GM12878 (cell line): ENCODE data around the gene PLB1. TPM values are rescaled to one million over a fixed set of nuclear protein-coding genes. Genes with fewer than 3 reads are reported as not detected.

Experiments
- ATF7 ChIP-seq: fragments of 450-650 bp; IDR thresholded peaks from 2 replicates; pipeline ENCODE4 v1.6.1; 2016; ENCODE audit warnings: low read depth, mild to moderate bottlenecking
- CHD4 ChIP-seq: fragments of 200-600 bp; sonication (generic); IDR thresholded peaks from 2 replicates; pipeline ENCODE4 v1.6.1; 2016; ENCODE audit warnings: mild to moderate bottlenecking
- ETV6 ChIP-seq, 2 experiments: fragments of 450-650 bp in 1 of 2; IDR thresholded peaks in 1 of 2; conservative IDR thresholded peaks in 1 of 2; 2 replicates each; pipeline ENCODE4 v1.6.1; 2014; ENCODE audit warnings: antibody characterized with exemption in 1 of 2, borderline replicate concordance in 1 of 2, low read depth in 1 of 2, mild to moderate bottlenecking in 1 of 2, moderate library complexity in 1 of 2
- MEF2A ChIP-seq: IDR thresholded peaks from 2 replicates; pipeline ENCODE4 v1.6.1; 2011; ENCODE audit warnings: low read depth, mild to moderate bottlenecking, low read length, moderate library complexity; ENCODE audit not compliant: insufficient read depth
- MTA3 ChIP-seq: IDR thresholded peaks from 2 replicates; pipeline ENCODE4 v1.6.1; 2012; ENCODE audit warnings: low read length, inconsistent platforms, borderline replicate concordance
- PAX5 ChIP-seq: IDR thresholded peaks from 2 replicates; pipeline ENCODE4 v1.6.1; 2011; ENCODE audit warnings: low read depth, low read length, borderline replicate concordance
- polyA plus RNA-seq, 11 experiments: library from polyadenylated mRNA; depleted of rRNA in 4 of 11; unstranded in 6 of 11; stranded (reverse) in 5 of 11; fragments of >200 nt; fragmentation: Nextera tagmentation in 4 of 11; fragmentation: Illumina TruSeq in 1 of 11; extraction: Ambion mirVana in 4 of 11; extraction: Trizol in 1 of 11; gene quantifications; 1 replicate in 1 of 11; 2 replicates in 10 of 11; pipeline versions ENCODE4 v1.2.1 to v1.2.3, GENCODE V29; 2011 to 2016; ENCODE audit warnings: inconsistent platforms in 2 of 11, missing spikeins in 2 of 11, low read depth in 1 of 11
- total RNA-seq, 4 experiments: library from RNA; depleted of rRNA in 3 of 4; stranded (reverse); fragments of >200 nt in 3 of 4; fragmentation: Illumina TruSeq in 1 of 4; extraction: Trizol in 1 of 4; gene quantifications; 2 replicates each; pipeline versions ENCODE4 v1.2.1 to v1.2.3, GENCODE V29; 2013 to 2021
- TF ChIP-seq, protein P1 (sequence below): fragments of 450-650 bp; IDR thresholded peaks from 2 replicates; pipeline ENCODE4 v1.6.1; 2018; ENCODE audit warnings: mild to moderate bottlenecking, low read depth, moderate library complexity; ENCODE audit not compliant: partially characterized antibody
- TF ChIP-seq, protein P2 (sequence below): fragments of 150-350 bp; IDR thresholded peaks from 2 replicates; pipeline ENCODE4 v1.6.1; 2014; ENCODE audit warnings: mild to moderate bottlenecking, low read depth, low read length

PLB1 gene
- total and polyA plus RNA-seq, 10 of the 15 experiments (the other 5 are each of a cell fraction or from before 2014, with no cell fraction given), result 0.03 to 0.49 (median 0.28) TPM

DNA sequence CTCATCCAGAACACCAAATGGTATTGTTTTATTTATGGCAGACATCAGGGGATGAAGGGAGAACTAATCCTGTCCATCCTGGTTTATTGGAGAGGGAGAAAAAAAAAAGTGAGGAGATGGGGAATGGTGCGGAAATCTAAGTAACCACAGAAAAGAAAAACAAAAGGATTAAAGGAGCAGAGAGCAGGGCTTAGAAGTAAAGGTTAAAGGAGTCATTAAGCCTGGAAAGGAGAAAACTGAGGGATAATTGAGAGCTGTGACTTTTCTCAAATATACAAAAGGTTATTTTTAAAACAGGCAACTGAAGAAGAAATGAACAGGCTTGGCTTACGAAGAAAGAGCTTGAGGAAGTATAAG lies 128.6 kb downstream of the PLB1 start (continued):
- TF ChIP-seq, protein P1, sequence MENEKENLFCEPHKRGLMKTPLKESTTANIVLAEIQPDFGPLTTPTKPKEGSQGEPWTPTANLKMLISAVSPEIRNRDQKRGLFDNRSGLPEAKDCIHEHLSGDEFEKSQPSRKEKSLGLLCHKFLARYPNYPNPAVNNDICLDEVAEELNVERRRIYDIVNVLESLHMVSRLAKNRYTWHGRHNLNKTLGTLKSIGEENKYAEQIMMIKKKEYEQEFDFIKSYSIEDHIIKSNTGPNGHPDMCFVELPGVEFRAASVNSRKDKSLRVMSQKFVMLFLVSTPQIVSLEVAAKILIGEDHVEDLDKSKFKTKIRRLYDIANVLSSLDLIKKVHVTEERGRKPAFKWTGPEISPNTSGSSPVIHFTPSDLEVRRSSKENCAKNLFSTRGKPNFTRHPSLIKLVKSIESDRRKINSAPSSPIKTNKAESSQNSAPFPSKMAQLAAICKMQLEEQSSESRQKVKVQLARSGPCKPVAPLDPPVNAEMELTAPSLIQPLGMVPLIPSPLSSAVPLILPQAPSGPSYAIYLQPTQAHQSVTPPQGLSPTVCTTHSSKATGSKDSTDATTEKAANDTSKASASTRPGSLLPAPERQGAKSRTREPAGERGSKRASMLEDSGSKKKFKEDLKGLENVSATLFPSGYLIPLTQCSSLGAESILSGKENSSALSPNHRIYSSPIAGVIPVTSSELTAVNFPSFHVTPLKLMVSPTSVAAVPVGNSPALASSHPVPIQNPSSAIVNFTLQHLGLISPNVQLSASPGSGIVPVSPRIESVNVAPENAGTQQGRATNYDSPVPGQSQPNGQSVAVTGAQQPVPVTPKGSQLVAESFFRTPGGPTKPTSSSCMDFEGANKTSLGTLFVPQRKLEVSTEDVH, result no peak
- TF ChIP-seq PAX5, result no peak
- TF ChIP-seq, protein P2, sequence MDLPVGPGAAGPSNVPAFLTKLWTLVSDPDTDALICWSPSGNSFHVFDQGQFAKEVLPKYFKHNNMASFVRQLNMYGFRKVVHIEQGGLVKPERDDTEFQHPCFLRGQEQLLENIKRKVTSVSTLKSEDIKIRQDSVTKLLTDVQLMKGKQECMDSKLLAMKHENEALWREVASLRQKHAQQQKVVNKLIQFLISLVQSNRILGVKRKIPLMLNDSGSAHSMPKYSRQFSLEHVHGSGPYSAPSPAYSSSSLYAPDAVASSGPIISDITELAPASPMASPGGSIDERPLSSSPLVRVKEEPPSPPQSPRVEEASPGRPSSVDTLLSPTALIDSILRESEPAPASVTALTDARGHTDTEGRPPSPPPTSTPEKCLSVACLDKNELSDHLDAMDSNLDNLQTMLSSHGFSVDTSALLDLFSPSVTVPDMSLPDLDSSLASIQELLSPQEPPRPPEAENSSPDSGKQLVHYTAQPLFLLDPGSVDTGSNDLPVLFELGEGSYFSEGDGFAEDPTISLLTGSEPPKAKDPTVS, result no peak
- no peak for TF ChIP-seq MTA3
- TF ChIP-seq MEF2A, result no peak
- TF ChIP-seq CHD4, result no peak
- no peak for TF ChIP-seq ATF7
- TF ChIP-seq ETV6 (conservative IDR thresholded peaks at IDR 0.05 in 1 of 2, IDR thresholded peaks at IDR 0.05 in 1 of 2; ENCODE audit: borderline replicate concordance in 1 of 2, low read depth in 1 of 2), result no peak
